Measurements from ENCODE around the gene BACE1.
A peak's percentile ranks its signal among the peaks of the same experiment; 100 is the strongest.

BACE1 gene

GRCh38 chr11:117305145-117305544 is 10.9 kb downstream of the BACE1 start:
- DNase-seq: no peak

- DNase-seq: no peak
Measured at GRCh38 chr11:117303646-117304315, 12.3 kb downstream of the BACE1 start.

GRCh38 chr11:117303101-117303500 is 13.0 kb downstream of the BACE1 start:
- DNase-seq: no peak

GRCh38 chr11:117302228-117302627 is 13.8 kb downstream of the BACE1 start:
- DNase-seq: no peak

GRCh38 chr11:117300773-117301172 is 15.3 kb downstream of the BACE1 start:
- no peak for DNase-seq

GRCh38 chr11:117300283-117300663 is 15.8 kb downstream of the BACE1 start:
- peak; percentile 9 for DNase-seq

- DNase-seq: peak; percentile 47
Measured at GRCh38 chr11:117299351-117300282, 16.4 kb downstream of the BACE1 start.

- DNase-seq: no peak
Measured at GRCh38 chr11:117298195-117298594, 17.9 kb downstream of the BACE1 start.

- no peak for DNase-seq
Measured at GRCh38 chr11:117296881-117297280, 19.2 kb downstream of the BACE1 start.

- no peak for DNase-seq
Measured at GRCh38 chr11:117295438-117296137, 20.5 kb downstream of the BACE1 start.

- no peak for DNase-seq
Measured at GRCh38 chr11:117292616-117293015, 23.4 kb downstream of the BACE1 start.

GRCh38 chr11:117290809-117291396 is 25.2 kb downstream of the BACE1 start, which contains the start of gene BACE1-AS:
TSS of gene BACE1-AS (plus strand) at chr11:117291346.
- no peak for DNase-seq

GRCh38 chr11:117289795-117290194 is 26.3 kb downstream of the BACE1 start:
- DNase-seq: no peak

- DNase-seq: no peak
Measured at GRCh38 chr11:117287668-117288067, 28.4 kb downstream of the BACE1 start.

GRCh38 chr11:117286588-117286987 is 29.5 kb downstream of the BACE1 start:
- DNase-seq: no peak

- DNase-seq: no peak
Measured at GRCh38 chr11:117284053-117284452, 32.0 kb downstream of the BACE1 start.

GRCh38 chr11:117282956-117283355 is 33.1 kb downstream of the BACE1 start:
- DNase-seq: no peak

- DNase-seq: no peak
Measured at GRCh38 chr11:117281869-117282268, 34.2 kb downstream of the BACE1 start.

GRCh38 chr11:117281159-117281558 is 34.9 kb downstream of the BACE1 start:
- DNase-seq: no peak

- no peak for DNase-seq
Measured at GRCh38 chr11:117279711-117280376, 36.2 kb downstream of the BACE1 start.

- no peak for DNase-seq
Measured at GRCh38 chr11:117278347-117278746, 37.7 kb downstream of the BACE1 start.

- DNase-seq: peak; percentile 43
Measured at GRCh38 chr11:117273550-117274289, 42.3 kb downstream of the BACE1 start.

All from NCI-H2227 treated with DMSO at 0.1 percent for 48 hours (cell line).